AG10803 (cell line): ENCODE measurements around the gene DNAJB8.

Experiments used
- DNase-seq: peaks from one replicate; pipeline ENCODE4 v3.0.0; 2010; ENCODE audit warnings: low read depth
- H3K4me3 ChIP-seq: 2 replicates; pipeline ENCODE4 v1.5.1; 2011; ENCODE audit warnings: mild to moderate bottlenecking, low read length, control low read depth
- CTCF ChIP-seq: conservative IDR thresholded peaks from 2 replicates; pipeline ENCODE4 v1.5.1; 2011; ENCODE audit warnings: mild to moderate bottlenecking, low read length, control low read depth, inconsistent platforms

The DNAJB8 gene

DNA sequence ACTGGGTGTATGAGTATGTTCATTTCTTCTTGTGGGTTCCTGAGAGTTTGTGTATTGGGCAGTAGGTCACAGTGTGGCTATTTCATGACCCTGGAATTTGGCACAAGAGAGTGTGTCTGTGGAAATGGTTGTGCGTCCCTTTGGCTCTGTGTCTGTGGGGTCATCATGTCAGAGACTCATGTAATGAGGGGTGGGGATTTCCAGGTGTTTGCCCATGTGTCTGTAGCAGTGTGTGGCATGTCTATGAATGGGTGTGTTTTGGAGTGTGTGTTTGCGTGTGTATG, 27.6 kb upstream of the DNAJB8 start:
- no peak overlapping the region for H3K4me3 ChIP-seq

GRCh38 chr3:128493570-128494366, 27.1 kb upstream of the DNAJB8 start:
- DNase-seq: no peak

More for the DNA sequence above, 27.6 kb upstream of the DNAJB8 start:
- TF ChIP-seq CTCF: no peak
- DNase-seq: no peak

GRCh38 chr3:128492671-128493569, 26.2 kb upstream of the DNAJB8 start, which contains the start of gene GATA2:
Gene GATA2 (minus strand): TSS chr3:128493201. CDS start chr3:128487031, 6,170 bp downstream.
- no peak for DNase-seq
- H3K4me3 ChIP-seq: peak within 1 kb of the TSS; percentile 68
- no peak for TF ChIP-seq CTCF

More at GRCh38 chr3:128493570-128494366, 27.1 kb upstream of the DNAJB8 start:
- no peak overlapping the region for H3K4me3 ChIP-seq
- TF ChIP-seq CTCF: no peak

- DNase-seq: no peak
- TF ChIP-seq CTCF: no peak
- H3K4me3 ChIP-seq: peak overlapping the region; percentile 68
These were observed 25.4 kb upstream of the DNAJB8 start for GRCh38 chr3:128491941-128492670.

DNA sequence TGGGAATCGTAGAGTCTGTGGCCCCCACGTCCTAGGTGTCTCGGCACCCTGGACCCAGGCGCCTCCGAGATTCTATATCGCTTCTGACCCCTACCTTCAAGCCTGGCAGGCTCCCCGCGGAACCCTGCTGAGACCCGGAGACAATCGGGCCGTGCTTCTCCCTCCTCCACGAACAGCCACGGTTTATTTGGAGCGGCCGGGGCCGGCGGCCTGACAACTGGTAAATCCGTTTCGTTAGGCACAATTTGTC, 24.9 kb upstream of the DNAJB8 start:
- H3K4me3 ChIP-seq: peak overlapping the region; percentile 68
- TF ChIP-seq CTCF: no peak
- no peak for DNase-seq

DNA sequence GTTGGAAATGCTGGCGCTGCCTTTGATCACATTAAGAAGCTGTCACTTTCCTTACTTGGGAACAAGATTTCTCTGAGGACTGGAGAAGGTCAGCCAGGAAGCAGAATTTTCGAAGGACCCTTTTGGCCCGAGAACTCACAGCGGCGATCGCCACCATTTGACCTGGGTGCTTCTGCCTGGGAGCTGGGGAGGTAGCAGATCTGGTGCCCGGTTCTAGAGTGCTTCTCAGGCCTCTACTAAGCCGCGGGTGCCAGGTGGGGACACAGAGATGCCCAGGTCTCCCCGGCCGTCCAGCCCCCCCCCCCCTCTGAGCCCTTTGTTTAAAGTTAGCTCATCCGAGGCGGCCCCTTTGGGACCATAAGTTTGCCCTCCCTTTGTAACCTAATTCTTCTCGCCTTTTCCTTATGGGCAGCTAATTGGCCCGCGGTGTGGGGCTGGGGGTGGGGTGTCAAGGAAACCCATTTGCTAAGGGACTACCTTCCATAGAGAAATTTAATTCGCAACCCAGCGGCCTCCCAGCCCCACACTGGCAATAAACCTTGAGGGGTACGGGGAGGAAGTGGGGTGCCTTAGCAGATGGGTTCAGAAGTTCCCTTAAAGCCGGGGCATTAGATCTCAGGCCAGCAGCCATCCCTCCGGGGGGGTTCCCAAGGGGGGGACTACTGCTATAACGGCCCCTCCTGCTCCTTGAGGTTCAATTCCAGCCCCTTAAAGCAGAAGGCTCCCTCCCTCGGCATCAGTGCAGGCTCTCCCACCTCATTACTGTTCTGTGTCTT, 24.4 kb upstream of the DNAJB8 start:
- no peak for DNase-seq
- peak overlapping the region; percentile 68 for H3K4me3 ChIP-seq
- no peak for TF ChIP-seq CTCF
